ENCODE measurements around the gene GPR27. TPM values are rescaled to one million over a fixed set of nuclear protein-coding genes. Genes with fewer than 3 reads are reported as not detected.

GPR27 gene
- total RNA-seq, 1 donor from 2014 or later = not detected

GRCh38 chr3:71732637-71733036, 21.0 kb upstream of the GPR27 start:
- Mint-ChIP-seq H3K4me1 (peaks cover 5% of the 10 kb centered on the region), H3K27me3 (peaks cover 23% of the 10 kb centered on the region), H3K36me3 (ENCODE audit: low read depth) (no peaks in the 10 kb centered on the region), H3K9me3 (peaks cover 4% of the 10 kb centered on the region), H3K27ac (no peak overlapping the region), H3K4me3 (no peak overlapping the region)
- TF ChIP-seq CTCF (IDR thresholded peaks at IDR 0.05) = no peak
- POLR2A ChIA-PET = no interaction called here
- ATAC-seq (ENCODE audit: low read depth) (no peak), DNase-seq (no peak)
- CTCF ChIA-PET = interaction anchor here (1.5 to 6.3 kb wide), 2 partner anchors 1089 to 1090 kb away, joined by 6 to 72 read pairs; no protein-coding TSS in a partner anchor
- intact Hi-C loops (cut with micrococcal nuclease) = no loop called here

- CTCF ChIA-PET = interaction anchor here (1.5 kb wide), 1 partner anchor 1089 kb away, joined by 6 read pairs; no protein-coding TSS in a partner anchor
- no peak for ATAC-seq (ENCODE audit: low read depth)
- Mint-ChIP-seq H3K27me3 (peaks cover 24% of the 10 kb centered on the region), H3K36me3 (ENCODE audit: low read depth) (no peaks in the 10 kb centered on the region), H3K4me3 (no peak overlapping the region), H3K4me1 (peaks cover 5% of the 10 kb centered on the region), H3K9me3 (peaks cover 4% of the 10 kb centered on the region), H3K27ac (no peak overlapping the region)
- TF ChIP-seq CTCF (IDR thresholded peaks at IDR 0.05) = no peak
- intact Hi-C loops (cut with micrococcal nuclease) = no loop called here
- POLR2A ChIA-PET = no interaction called here
- DNase-seq = no peak
Observed at GRCh38 chr3:71733319-71733718, 20.3 kb upstream of the GPR27 start.

- H3K27me3 Mint-ChIP-seq = peaks cover 25% of the 10 kb centered on the region
- H3K36me3 Mint-ChIP-seq (ENCODE audit: low read depth) = no peaks in the 10 kb centered on the region
- POLR2A ChIA-PET = no interaction called here
- TF ChIP-seq CTCF (IDR thresholded peaks at IDR 0.05) = no peak
- no peak overlapping the region for H3K27ac Mint-ChIP-seq
- intact Hi-C loops (cut with micrococcal nuclease) = no loop called here
- CTCF ChIA-PET = interaction anchor here (0.7 kb wide), 1 partner anchor 1351 kb away, joined by 3 read pairs; no protein-coding TSS in a partner anchor
- no peak overlapping the region for H3K4me3 Mint-ChIP-seq
- peaks cover 4% of the 10 kb centered on the region for H3K9me3 Mint-ChIP-seq
- DNase-seq (no peak), ATAC-seq (ENCODE audit: low read depth) (no peak)
- peaks cover 1% of the 10 kb centered on the region for H3K4me1 Mint-ChIP-seq
Observed at GRCh38 chr3:71734881-71735280, 18.8 kb upstream of the GPR27 start.

- Mint-ChIP-seq H3K4me3 (no peak overlapping the region), H3K27ac (no peak overlapping the region), H3K9me3 (peaks cover 36% of the 10 kb centered on the region), H3K4me1 (no peaks in the 10 kb centered on the region), H3K27me3 (peaks cover 6% of the 10 kb centered on the region), H3K36me3 (ENCODE audit: low read depth) (peaks cover 2% of the 10 kb centered on the region)
- no peak for ATAC-seq (ENCODE audit: low read depth)
- DNase-seq = no peak
- POLR2A ChIA-PET = no interaction called here
- CTCF ChIA-PET = no interaction called here
- intact Hi-C loops (cut with micrococcal nuclease) = no loop called here
- TF ChIP-seq CTCF (IDR thresholded peaks at IDR 0.05) = no peak
Observed at GRCh38 chr3:71742621-71743020, 11.0 kb upstream of the GPR27 start.

- TF ChIP-seq CTCF (IDR thresholded peaks at IDR 0.05) = no peak
- peaks cover 36% of the 10 kb centered on the region for H3K9me3 Mint-ChIP-seq
- H3K27me3 Mint-ChIP-seq = peaks cover 4% of the 10 kb centered on the region
- no peak overlapping the region for H3K27ac Mint-ChIP-seq
- intact Hi-C loops (cut with micrococcal nuclease) = no loop called here
- peaks cover 2% of the 10 kb centered on the region for H3K36me3 Mint-ChIP-seq (ENCODE audit: low read depth)
- CTCF ChIA-PET = no interaction called here
- no peaks in the 10 kb centered on the region for H3K4me1 Mint-ChIP-seq
- ATAC-seq (ENCODE audit: low read depth) (no peak), DNase-seq (no peak)
- no peak overlapping the region for H3K4me3 Mint-ChIP-seq
- POLR2A ChIA-PET = no interaction called here
Observed at GRCh38 chr3:71744738-71745137, 8.9 kb upstream of the GPR27 start.

Data from activated B cell treated with CpG ODN at 0.5 μM for 24 hours (primary cell).